PC-3 (cell line): ENCODE data around the gene ASMTL. TPM values are rescaled to one million over a fixed set of nuclear protein-coding genes. Genes with fewer than 3 reads are reported as not detected.

Experiments used
- ATAC-seq: fragments of 200-7000 bp; cut with Tn5 transposase; 2 replicates; pipeline ENCODE4 v1.9.1; 2020; ENCODE audit warnings: mild to moderate bottlenecking, moderate library complexity
- BruUV-seq: library from RNA; stranded (reverse); fragments of 400-500 nt; replicated peaks from 2 replicates; lab custom pipeline; 2021; lab: Mats Ljungman, UMichigan
- CTCF ChIA-PET: fragments of 300-600 bp; sonication (Branson Sonifier 250); formaldehyde crosslinking; loops from one replicate; lab custom pipeline; 2022; ENCODE audit warnings: antibody characterized with exemption; lab: Charles Lee
- POLR2A ChIA-PET: fragments of 300-600 bp; sonication (Branson Sonifier 250); formaldehyde crosslinking; loops from one replicate; lab custom pipeline; 2022; ENCODE audit warnings: antibody characterized with exemption; ENCODE audit not compliant: unreplicated experiment; lab: Charles Lee
- DNase-seq: peaks from one replicate; pipeline ENCODE4 v3.0.0-alpha.2; 2015
- H2AFZ ChIP-seq: fragments of 300-600 bp; sonication (generic); 2 replicates; pipeline ENCODE4 v1.6.0; 2016; ENCODE audit warnings: antibody characterized with exemption, low read length
- H3F3A ChIP-seq: fragments of 300-600 bp; sonication (generic); one replicate; pipeline ENCODE4 v1.6.0; 2017; ENCODE audit warnings: antibody characterized with exemption, low read length, control low read depth, mild to moderate bottlenecking; ENCODE audit not compliant: unreplicated experiment
- H3K27ac ChIP-seq: fragments of 300-600 bp; sonication (generic); 2 replicates; pipeline ENCODE4 v1.5.1; 2016; ENCODE audit warnings: mild to moderate bottlenecking, low read length
- H3K27me3 ChIP-seq: fragments of 300-600 bp; sonication (generic); 2 replicates; pipeline ENCODE4 v1.6.1; 2016; ENCODE audit warnings: low read length, mixed read lengths
- H3K36me3 ChIP-seq: fragments of 300-600 bp; sonication (generic); 2 replicates; pipeline ENCODE4 v1.6.1; 2016; ENCODE audit warnings: low read depth, mixed run types, low read length, mixed read lengths
- H3K4me1 ChIP-seq: fragments of 300-600 bp; sonication (generic); 2 replicates; pipeline ENCODE4 v1.5.1; 2016; ENCODE audit warnings: low read length; ENCODE audit not compliant: insufficient read depth
- H3K4me2 ChIP-seq: fragments of 300-600 bp; sonication (generic); 2 replicates; pipeline ENCODE4 v1.6.0; 2016; ENCODE audit warnings: low read length
- H3K4me3 ChIP-seq: fragments of 300-600 bp; sonication (generic); 2 replicates; pipeline ENCODE4 v1.5.1; 2016; ENCODE audit warnings: mild to moderate bottlenecking, low read length, mixed read lengths
- H3K79me2 ChIP-seq: fragments of 300-600 bp; sonication (generic); 2 replicates; pipeline ENCODE4 v1.6.1; 2017; ENCODE audit warnings: low read length, mixed read lengths
- H3K9ac ChIP-seq: fragments of 300-600 bp; sonication (generic); 2 replicates; pipeline ENCODE4 v1.6.0; 2016; ENCODE audit warnings: mild to moderate bottlenecking, low read length
- H3K9me2 ChIP-seq: fragments of 300-600 bp; sonication (generic); replicated peaks from 2 replicates; pipeline ENCODE4 v1.6.1; 2016; ENCODE audit warnings: mixed run types, low read length, mixed read lengths
- H3K9me3 ChIP-seq: fragments of 300-600 bp; sonication (generic); 2 replicates; pipeline ENCODE4 v1.6.1; 2016; ENCODE audit warnings: low read length, mixed read lengths
- H4K20me1 ChIP-seq: fragments of 300-600 bp; sonication (generic); 2 replicates; pipeline ENCODE4 v1.6.1; 2016; ENCODE audit warnings: low read length, mixed read lengths
- CTCF ChIP-seq: fragments of 300-600 bp; sonication (generic); conservative IDR thresholded peaks from 2 replicates; pipeline ENCODE4 v1.5.1; 2017; ENCODE audit warnings: antibody characterized with exemption, low read depth, mild to moderate bottlenecking, low read length
- EZH2 ChIP-seq: fragments of 300-600 bp; sonication (generic); IDR thresholded peaks from one replicate; pipeline ENCODE4 v1.6.1; 2017; ENCODE audit warnings: antibody characterized with exemption, mild to moderate bottlenecking, low read length; ENCODE audit not compliant: unreplicated experiment
- EZH2phosphoT487 ChIP-seq: fragments of 300-600 bp; sonication (generic); IDR thresholded peaks from 2 replicates; pipeline ENCODE4 v1.6.1; 2018; ENCODE audit warnings: mild to moderate bottlenecking, antibody characterized with exemption, low read length, borderline replicate concordance
- intact Hi-C: fragments of 100-400 bp; cut with micrococcal nuclease; formaldehyde crosslinking; loops from 2 replicates; pipeline ENCODE4 v1.9.0; 2023
- total RNA-seq: library from RNA; depleted of rRNA; stranded (reverse); fragments of >200 nt; gene quantifications from 2 replicates; pipeline ENCODE4 v1.2.3, GENCODE V29; 2014

The ASMTL gene
- total RNA-seq, 1 experiment from 2014 or later: 6.7 TPM

- intact Hi-C loops: no loop called here
- H3K4me3 ChIP-seq: peak overlapping the region; percentile 57
- no peaks in the 10 kb centered on the region for H3F3A ChIP-seq
- H3K27me3 ChIP-seq: no peaks in the 10 kb centered on the region
- ChIA-PET CTCF (no interaction called here), POLR2A (no interaction called here)
- no peak overlapping the region for H3K27ac ChIP-seq
- no peak overlapping the region for H3K9ac ChIP-seq
- H4K20me1 ChIP-seq: no peaks in the 10 kb centered on the region
- peak; percentile 83 for ATAC-seq
- H2AFZ ChIP-seq: peak overlapping the region; percentile 68; the same call in 1 of the 2 replicates
- TF ChIP-seq EZH2 (no peak), EZH2phosphoT487 (no peak), CTCF (no peak)
- no peaks in the 10 kb centered on the region for H3K9me2 ChIP-seq
- H3K9me3 ChIP-seq: no peaks in the 10 kb centered on the region
- no peaks in the 10 kb centered on the region for H3K36me3 ChIP-seq
- BruUV-seq: TSS peak; percentile 41
- no peaks in the 10 kb centered on the region for H3K79me2 ChIP-seq
- DNase-seq: peak; percentile 57
- no peaks in the 10 kb centered on the region for H3K4me1 ChIP-seq
- peak overlapping the region; percentile 73 for H3K4me2 ChIP-seq
Observed at GRCh38 chrX:1481636-1482529, 29.2 kb upstream of the ASMTL start.

GRCh38 chrX:1480082-1480785 is 27.5 kb upstream of the ASMTL start:
- no peak overlapping the region for H2AFZ ChIP-seq
- H3K27me3 ChIP-seq: no peaks in the 10 kb centered on the region
- H3K4me1 ChIP-seq: no peaks in the 10 kb centered on the region
- H3K27ac ChIP-seq: no peak overlapping the region
- intact Hi-C loops: no loop called here
- no peaks in the 10 kb centered on the region for H3F3A ChIP-seq
- H3K4me2 ChIP-seq: no peak overlapping the region
- H3K79me2 ChIP-seq: no peaks in the 10 kb centered on the region
- ATAC-seq (no peak; the same call in 1 of the 2 replicates), DNase-seq (peak; percentile 18)
- BruUV-seq: no TSS peak
- H3K9me2 ChIP-seq: no peaks in the 10 kb centered on the region
- no peak overlapping the region for H3K9ac ChIP-seq
- H3K36me3 ChIP-seq: no peaks in the 10 kb centered on the region
- no peaks in the 10 kb centered on the region for H4K20me1 ChIP-seq
- TF ChIP-seq CTCF (no peak), EZH2phosphoT487 (no peak), EZH2 (no peak)
- H3K4me3 ChIP-seq: no peak overlapping the region
- POLR2A ChIA-PET: no interaction called here
- H3K9me3 ChIP-seq: no peaks in the 10 kb centered on the region
- CTCF ChIA-PET: no interaction called here
